HFFc6 (cell line): ENCODE results near the gene CRACR2A. TPM values are rescaled to one million over a fixed set of nuclear protein-coding genes. Genes with fewer than 3 reads are reported as not detected.

Experiments used
- DNase-seq: peaks from one replicate; pipeline ENCODE4 v3.0.0-alpha.2; 2018
- H3K27ac Mint-ChIP-seq: 2 replicates; pipeline ENCODE4 v1.8.0; 2020; ENCODE audit warnings: mild to moderate bottlenecking, mixed read lengths
- H3K27me3 Mint-ChIP-seq: 2 replicates; pipeline ENCODE4 v1.8.0; 2021; ENCODE audit warnings: mild to moderate bottlenecking, moderate library complexity, mixed read lengths; ENCODE audit not compliant: insufficient read depth
- H3K36me3 Mint-ChIP-seq: 2 replicates; pipeline ENCODE4 v1.8.0; 2021; ENCODE audit warnings: low read depth, mixed read lengths
- H3K4me1 Mint-ChIP-seq: 2 replicates; pipeline ENCODE4 v1.8.0; 2020; ENCODE audit warnings: low read depth, mixed read lengths
- H3K4me3 Mint-ChIP-seq: 2 replicates; pipeline ENCODE4 v1.8.0; 2020; ENCODE audit warnings: mild to moderate bottlenecking, moderate library complexity, mixed read lengths
- H3K9me3 Mint-ChIP-seq: 2 replicates; pipeline ENCODE4 v1.8.0; 2020; ENCODE audit warnings: mild to moderate bottlenecking, mixed read lengths
- CTCF ChIP-seq: fragments of 200-600 bp; sonication (generic); IDR thresholded peaks from 2 replicates; pipeline ENCODE4 v1.5.0; 2021; ENCODE audit warnings: antibody characterized with exemption, mild to moderate bottlenecking
- long read RNA-seq: library from polyadenylated mRNA; unstranded; transcript quantifications from one replicate; pipeline ENCODE4 v2.0.0, GENCODE V29; 2019
- total RNA-seq, 6 experiments: library from RNA; stranded (reverse); fragmentation: NEBNext Ultra II Directional; extraction: Animal tissue kit (Norgen Biotek cat#: 25700); gene quantifications; 2 replicates in 1 of 6; 3 replicates in 5 of 6; pipeline ENCODE4 v1.2.3, GENCODE V29; 2021

The CRACR2A gene, protein sequence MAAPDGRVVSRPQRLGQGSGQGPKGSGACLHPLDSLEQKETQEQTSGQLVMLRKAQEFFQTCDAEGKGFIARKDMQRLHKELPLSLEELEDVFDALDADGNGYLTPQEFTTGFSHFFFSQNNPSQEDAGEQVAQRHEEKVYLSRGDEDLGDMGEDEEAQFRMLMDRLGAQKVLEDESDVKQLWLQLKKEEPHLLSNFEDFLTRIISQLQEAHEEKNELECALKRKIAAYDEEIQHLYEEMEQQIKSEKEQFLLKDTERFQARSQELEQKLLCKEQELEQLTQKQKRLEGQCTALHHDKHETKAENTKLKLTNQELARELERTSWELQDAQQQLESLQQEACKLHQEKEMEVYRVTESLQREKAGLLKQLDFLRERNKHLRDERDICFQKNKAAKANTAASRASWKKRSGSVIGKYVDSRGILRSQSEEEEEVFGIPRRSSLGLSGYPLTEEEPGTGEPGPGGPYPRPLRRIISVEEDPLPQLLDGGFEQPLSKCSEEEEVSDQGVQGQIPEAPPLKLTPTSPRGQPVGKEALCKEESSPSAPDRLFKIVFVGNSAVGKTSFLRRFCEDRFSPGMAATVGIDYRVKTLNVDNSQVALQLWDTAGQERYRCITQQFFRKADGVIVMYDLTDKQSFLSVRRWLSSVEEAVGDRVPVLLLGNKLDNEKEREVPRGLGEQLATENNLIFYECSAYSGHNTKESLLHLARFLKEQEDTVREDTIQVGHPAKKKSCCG
- under 1 TPM; 0.13 to 0.37 (median 0.18) TPM for total RNA-seq
- long read RNA-seq = 0 reads

DNA sequence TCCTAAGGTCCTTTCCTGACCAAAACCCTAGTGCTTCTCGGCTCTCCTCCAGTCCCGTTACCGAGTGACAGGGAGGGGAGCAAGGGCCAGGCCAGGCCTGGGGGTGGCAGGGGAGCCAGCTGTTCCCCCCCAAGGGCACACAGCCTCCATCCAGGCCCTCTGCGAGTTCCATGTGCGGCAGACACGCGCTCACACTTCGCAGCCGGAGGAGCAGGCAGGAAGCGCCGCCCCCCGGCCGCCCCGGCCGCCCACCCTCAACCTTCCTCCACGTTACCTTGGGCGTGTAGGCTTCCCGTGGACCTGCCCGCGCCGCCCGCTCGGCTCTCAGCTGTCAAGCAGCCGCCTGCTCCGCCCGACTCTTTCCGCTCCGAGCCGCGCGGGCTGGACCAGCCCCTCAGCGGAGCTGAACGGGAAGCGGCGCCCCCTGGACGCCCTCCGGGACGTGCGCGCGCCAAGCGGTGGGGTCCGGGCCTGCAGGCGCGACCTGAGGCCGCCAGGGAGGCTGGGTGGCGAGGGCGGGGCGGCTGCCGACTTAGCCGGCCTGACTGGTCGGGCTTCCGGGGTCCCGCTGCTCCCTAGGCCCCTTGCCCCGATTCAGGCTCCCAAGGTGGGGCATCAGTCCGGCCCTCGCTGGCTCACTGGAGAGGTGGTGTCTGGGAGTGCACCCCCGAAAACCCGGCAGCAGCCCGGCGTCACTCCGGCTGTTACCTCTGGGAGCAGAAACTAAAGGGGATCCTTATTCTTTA lies at the start of gene CRACR2A:
Gene CRACR2A (minus strand): TSS at position 369 of the 746 bp plus-strand sequence. CDS start 56,110 bp downstream, outside the sequence.
- H3K27ac Mint-ChIP-seq = no peak within 1 kb of the TSS
- peak within 1 kb of the TSS; percentile 45; the same call in 1 of the 2 replicates for H3K4me3 Mint-ChIP-seq
- H3K27me3 Mint-ChIP-seq = peaks cover 28% of the 10 kb centered on the region
- no peaks in the 10 kb centered on the region for H3K36me3 Mint-ChIP-seq
- peak; percentile 66 for TF ChIP-seq CTCF
- H3K4me1 Mint-ChIP-seq = peaks cover 6% of the 10 kb centered on the region; the same call in 1 of the 2 replicates
- no peak for DNase-seq
- H3K9me3 Mint-ChIP-seq = no peaks in the 10 kb centered on the region

GRCh38 chr12:3797531-3798048 lies 44.7 kb upstream of the CRACR2A start:
- TF ChIP-seq CTCF = peak; percentile 36; the same call in 1 of the 2 replicates
- DNase-seq = no peak
- H3K9me3 Mint-ChIP-seq = no peaks in the 10 kb centered on the region

DNA sequence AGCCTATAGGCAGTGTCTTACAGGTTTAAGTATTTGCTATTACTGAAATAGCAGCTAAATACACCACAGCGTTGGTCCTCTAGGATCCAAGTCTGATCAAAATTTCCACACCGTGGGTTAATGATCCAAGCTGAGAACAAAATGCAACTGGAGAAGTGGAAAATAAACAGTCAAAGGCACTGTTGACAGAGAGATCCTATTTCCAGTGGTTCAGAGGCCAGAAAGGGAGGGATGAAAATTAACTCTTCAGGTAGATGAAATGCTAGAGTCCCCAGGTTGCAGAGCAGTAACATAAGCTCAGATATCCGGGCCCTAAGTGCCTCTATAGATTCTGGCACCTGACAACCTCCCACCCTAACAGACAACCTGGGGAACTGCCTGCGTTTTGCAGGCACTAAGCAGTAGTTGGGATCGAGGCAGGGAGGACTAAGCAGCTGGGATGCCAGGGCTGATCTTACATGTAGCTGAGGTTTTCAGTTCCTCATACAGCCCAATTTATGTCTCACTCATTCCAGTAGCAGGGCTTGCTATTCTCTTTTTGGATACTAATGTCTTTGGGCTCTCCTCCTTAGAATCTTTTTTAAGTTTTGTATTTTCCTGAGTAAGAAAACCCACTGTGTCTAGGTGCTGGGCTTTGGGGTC lies 42.7 kb upstream of the CRACR2A start:
- Mint-ChIP-seq H3K27me3 (peaks cover 4% of the 10 kb centered on the region), H3K27ac (no peak overlapping the region)
- TF ChIP-seq CTCF = no peak

More at GRCh38 chr12:3797531-3798048, 44.7 kb upstream of the CRACR2A start:
- Mint-ChIP-seq H3K36me3 (no peaks in the 10 kb centered on the region), H3K27ac (no peak overlapping the region), H3K4me3 (no peak overlapping the region), H3K4me1 (peaks cover 5% of the 10 kb centered on the region), H3K27me3 (peaks cover 7% of the 10 kb centered on the region)

GRCh38 chr12:3795066-3795465 lies 42.2 kb upstream of the CRACR2A start:
- Mint-ChIP-seq H3K9me3 (no peaks in the 10 kb centered on the region), H3K4me3 (no peak overlapping the region), H3K36me3 (no peaks in the 10 kb centered on the region), H3K4me1 (peaks cover 5% of the 10 kb centered on the region), H3K27me3 (peaks cover 4% of the 10 kb centered on the region), H3K27ac (no peak overlapping the region)
- no peak for TF ChIP-seq CTCF
- no peak for DNase-seq

More for the DNA sequence above, 42.7 kb upstream of the CRACR2A start:
- Mint-ChIP-seq H3K4me3 (no peak overlapping the region), H3K4me1 (peaks cover 5% of the 10 kb centered on the region), H3K36me3 (no peaks in the 10 kb centered on the region), H3K9me3 (no peaks in the 10 kb centered on the region)
- DNase-seq = no peak
